GM21528 (cell line): ENCODE measurements around the gene MYPN.
"Not testable (repeated sequence)": the region's sequence is repeated elsewhere in the genome, so short reads cannot be mapped to it uniquely, and the experiment has no call there.

Source experiments
- ATAC-seq: cut with Tn5 transposase; IDR thresholded peaks from one replicate; pipeline ENCODE4 v1.9.1; 2021; ENCODE audit warnings: mild to moderate bottlenecking, moderate library complexity; ENCODE audit not compliant: unreplicated experiment, low FRiP score

The MYPN gene, protein sequence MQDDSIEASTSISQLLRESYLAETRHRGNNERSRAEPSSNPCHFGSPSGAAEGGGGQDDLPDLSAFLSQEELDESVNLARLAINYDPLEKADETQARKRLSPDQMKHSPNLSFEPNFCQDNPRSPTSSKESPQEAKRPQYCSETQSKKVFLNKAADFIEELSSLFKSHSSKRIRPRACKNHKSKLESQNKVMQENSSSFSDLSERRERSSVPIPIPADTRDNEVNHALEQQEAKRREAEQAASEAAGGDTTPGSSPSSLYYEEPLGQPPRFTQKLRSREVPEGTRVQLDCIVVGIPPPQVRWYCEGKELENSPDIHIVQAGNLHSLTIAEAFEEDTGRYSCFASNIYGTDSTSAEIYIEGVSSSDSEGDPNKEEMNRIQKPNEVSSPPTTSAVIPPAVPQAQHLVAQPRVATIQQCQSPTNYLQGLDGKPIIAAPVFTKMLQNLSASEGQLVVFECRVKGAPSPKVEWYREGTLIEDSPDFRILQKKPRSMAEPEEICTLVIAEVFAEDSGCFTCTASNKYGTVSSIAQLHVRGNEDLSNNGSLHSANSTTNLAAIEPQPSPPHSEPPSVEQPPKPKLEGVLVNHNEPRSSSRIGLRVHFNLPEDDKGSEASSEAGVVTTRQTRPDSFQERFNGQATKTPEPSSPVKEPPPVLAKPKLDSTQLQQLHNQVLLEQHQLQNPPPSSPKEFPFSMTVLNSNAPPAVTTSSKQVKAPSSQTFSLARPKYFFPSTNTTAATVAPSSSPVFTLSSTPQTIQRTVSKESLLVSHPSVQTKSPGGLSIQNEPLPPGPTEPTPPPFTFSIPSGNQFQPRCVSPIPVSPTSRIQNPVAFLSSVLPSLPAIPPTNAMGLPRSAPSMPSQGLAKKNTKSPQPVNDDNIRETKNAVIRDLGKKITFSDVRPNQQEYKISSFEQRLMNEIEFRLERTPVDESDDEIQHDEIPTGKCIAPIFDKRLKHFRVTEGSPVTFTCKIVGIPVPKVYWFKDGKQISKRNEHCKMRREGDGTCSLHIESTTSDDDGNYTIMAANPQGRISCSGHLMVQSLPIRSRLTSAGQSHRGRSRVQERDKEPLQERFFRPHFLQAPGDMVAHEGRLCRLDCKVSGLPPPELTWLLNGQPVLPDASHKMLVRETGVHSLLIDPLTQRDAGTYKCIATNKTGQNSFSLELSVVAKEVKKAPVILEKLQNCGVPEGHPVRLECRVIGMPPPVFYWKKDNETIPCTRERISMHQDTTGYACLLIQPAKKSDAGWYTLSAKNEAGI (N-terminal part only)

DNA sequence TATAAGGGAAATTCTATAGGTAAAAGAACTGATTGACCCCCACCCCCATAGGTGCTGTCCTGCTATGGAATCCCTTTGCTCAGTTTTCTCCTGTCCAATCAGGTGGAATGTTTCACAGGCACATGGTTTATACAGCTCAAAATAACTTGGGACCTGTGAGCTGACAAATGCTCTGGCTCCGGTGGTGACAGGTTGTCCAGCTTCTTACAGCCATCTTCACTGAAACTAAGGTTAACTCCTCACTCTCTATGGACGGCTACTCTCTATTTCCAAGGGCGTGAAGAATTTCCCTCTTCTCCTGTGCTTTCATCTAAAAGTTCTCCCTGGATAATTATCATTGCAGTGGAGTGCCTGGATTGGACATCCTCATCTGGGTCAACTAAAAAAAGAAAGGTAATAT is at the start of gene MYPN:
Gene MYPN, plus strand, starts transcription at position 158 of the 400 bp plus-strand sequence. CDS start 11,951 bp downstream, outside the sequence.
- no peak for ATAC-seq

DNA sequence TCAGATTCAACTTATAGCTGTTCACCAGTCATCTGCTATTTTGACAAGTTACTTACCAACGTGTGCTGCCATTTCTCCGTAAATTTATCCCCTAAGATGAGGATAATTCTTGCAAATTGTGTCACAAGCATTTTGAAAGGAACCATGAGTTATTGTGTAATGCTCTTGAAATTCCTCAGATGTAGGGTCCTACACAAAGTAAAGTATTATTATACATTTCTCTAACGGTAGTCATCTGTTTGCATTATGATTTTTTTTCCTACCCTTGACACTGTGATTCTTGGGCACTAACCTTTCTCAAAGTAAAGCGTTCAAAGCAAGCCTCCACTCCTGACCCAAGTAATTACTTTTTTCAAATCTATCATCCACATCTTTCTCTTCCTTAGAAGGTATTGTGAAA is 42.3 kb upstream of the MYPN start:
- no peak for ATAC-seq

DNA sequence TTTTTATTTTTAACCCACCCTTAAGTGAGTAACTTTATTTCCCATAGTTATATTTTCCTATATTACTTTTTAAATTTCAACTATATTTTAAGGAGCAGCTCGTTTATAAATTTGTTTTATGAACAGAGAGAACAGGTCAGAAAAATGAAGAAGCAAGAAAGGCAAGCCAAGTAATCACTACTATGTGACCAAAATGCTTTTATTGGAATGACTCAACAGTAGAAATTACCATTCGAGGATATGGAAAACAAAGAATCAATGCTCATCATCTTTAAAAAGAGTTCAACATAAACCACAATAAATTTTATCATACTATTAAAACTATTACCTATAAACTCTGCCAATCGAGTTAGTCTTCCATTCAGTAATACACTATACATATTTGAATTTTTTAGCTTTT is 41.8 kb upstream of the MYPN start:
- ATAC-seq, result no peak

DNA sequence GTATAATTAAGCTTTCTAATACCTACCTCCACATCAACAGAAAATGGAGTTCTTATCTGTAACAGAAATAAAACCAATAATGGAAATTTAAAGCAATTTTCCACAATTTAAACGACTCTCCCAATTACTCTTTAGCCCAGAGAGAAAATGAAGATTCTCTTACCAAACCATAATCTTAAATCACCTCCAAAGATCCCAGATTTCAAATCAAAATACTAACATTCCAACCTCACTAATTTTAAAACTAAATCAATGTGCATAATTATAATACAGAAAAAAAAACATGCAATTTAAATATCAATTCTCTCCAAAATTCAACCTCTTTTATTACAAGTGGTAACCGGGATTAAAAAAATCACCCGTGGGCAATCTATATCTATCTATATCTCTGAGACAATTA is 35.7 kb upstream of the MYPN start:
- ATAC-seq, result no peak

DNA sequence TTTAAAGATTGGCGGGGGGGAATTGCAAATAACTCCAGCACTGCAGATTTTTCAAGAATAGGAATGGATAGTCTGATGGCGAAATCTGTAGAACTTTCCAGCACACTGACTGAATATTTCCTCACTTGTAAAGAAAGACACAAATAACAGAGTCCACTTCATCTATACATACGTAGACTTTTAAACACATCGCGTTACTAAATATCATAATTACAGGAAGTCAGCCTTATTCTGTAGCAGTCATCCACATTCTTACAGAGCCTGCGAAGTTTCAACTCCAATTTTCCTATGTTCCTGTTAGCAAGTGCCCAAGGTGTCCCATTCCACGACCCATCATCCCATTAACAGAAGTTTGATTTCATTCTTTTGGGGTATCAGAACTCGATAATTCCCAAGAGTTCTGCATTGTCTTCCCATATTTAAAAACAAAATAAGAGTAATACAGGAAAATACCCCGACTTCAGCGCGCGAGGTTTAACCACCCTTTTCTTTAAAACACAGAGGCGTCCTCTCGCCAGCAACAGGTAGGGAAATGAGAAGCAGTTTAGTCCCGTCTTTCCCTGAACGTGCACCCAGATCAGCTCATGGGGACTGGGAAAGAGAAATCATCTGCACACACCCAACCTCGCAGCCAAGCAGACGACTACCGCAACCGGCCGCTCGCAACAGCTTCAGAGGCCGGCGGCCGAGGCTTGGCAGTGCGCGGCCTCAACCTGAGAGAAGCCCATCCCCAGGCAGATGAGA is 35.1 kb upstream of the MYPN start:
- ATAC-seq, result no peak

DNA sequence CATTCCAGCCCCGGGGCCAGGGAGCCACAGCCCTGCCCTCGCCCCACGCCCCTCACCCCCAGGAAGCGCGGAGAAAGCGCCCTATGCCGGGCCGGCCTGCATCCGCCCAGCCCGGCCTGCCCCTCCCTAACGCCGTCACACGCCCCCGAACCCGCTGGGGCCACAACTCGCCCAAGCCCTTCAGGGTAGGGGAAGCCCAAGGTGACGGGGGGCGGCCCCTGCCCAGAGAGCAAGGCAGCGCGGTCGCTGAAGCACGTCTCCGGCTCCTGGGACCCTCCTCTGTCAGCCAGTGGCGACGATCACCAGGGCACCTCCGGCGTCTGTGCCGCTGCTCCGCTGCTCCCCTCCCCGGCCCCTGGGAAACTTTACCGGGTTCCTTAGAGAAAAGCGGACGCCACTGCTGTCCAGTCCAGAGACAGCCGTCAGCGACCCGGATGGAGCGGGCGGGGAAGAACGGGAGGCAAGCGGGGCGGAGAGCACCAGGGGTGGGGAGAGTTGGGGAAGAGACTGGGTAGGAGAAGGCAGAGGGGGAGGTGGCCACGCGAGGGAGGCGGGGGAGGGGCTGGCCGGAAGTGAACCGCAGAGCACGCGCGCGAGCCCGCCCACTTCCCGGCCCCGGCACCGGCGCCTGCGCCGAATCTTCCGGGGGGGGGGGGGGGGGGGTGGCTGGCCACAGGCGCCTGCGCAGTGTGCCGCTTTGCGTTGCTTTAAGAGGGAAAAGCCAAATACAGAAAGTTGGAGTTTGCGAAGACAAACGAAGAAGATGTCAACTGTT is 34.3 kb upstream of the MYPN start, which contains the start of gene HERC4:
Gene HERC4, minus strand, starts transcription at position 509 of the 775 bp plus-strand sequence. CDS start 2,175 bp downstream, outside the sequence.
- peak; percentile 89 for ATAC-seq

DNA sequence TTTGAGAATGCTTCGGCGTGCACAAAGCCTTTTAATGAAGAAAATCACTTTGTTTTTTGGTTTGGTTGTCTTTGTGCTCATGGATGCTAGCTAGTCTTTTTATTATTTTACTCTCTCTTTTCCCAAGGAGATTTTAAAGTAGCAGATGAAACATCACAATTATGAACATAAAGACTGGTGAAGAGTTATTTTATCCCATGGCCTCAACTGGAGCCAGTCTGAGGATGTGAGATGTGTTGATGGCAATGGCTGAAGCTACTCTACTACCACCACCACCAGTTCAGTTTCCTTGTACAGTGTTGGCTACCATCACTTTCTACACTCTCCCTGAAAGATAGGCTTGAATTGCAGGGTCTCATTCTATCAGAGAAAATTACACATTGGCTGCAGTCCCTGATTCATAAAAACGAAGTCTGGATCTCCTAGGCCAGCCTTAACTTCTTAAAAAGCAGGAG is 33.7 kb upstream of the MYPN start:
- no peak for ATAC-seq

DNA sequence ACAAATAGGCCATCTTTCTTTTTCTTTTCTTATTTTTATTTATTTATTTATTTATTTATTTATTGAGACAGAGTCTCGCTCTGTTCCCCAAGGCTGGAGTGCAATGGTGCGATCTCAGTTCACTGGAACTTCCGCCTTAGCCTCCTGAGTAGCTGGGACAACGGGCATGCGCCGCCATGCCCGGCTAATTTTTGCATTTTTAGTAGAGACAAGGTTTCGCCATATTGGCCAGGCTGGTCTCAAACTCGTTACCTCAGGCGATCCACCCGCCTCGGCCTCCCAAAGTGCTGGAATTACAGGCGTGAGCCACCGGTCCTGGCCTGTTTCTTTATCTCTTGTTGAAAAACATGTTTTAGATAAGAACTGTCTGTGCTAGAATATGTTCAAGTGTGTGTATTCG is 33.2 kb upstream of the MYPN start:
- ATAC-seq, result not testable (repeated sequence)

DNA sequence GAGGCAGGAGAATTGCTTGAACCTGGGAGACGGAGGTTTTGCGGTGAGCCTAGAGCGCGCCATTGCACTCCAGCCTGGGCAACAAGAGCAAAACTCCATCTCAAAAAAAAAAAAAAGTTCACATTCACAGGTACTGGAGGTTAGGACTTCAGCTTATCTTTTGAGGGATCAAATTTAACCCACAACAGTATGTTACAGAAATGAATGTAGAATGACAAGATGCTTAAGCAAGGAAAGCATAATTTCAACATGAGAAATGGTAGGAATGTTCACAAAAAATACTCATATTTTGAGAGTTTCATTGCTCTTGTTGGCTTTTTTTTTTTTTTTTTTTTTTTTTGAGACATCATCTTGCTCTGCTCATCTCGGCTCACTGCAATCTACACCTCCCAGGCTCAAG is 32.3 kb upstream of the MYPN start:
- no peak for ATAC-seq

DNA sequence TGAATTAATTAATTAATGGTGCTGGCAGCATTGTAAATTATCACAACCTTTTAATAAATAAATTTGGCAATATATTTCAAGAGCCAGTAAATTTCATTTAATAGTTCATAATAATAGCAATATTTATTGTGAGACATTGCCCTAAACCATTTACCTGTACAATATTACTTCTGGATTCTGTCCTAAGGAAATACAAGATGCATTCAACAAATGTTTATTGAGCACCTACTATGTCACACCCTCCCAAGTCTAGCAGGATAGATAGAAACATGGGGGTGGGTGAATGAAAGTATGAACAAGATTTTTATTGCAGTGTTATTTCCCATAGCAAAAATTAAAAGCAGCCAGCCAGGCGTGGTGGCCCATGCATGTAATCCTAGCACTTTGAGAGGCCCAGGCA is 29.9 kb upstream of the MYPN start:
- no peak for ATAC-seq

DNA sequence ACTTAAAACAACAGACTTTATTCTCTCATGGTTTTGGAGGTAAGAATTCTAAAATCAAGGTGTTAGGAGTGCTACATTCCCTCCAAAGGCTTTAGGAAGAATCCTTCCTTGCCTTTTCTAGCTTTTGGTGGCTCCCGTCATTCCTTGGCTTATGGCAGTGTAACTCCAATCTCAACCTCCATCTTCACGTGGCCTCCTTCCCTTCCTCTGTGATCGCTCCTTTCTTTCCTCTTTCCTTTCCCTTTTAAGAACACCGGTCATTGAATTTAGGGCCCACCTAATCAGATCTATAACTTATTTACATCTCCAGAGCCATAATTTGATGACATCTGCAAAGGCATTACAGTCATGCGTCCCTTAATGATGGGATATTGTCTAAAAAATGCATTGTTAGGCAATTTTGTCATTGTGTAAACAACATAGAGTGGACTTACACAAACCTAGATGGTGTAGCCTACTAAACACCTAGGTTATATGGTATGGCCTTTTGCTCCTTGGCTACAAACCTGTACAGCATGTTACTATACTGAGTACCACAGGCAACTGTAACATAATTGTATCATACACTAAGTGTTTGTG is 28.3 kb upstream of the MYPN start:
- no peak for ATAC-seq

DNA sequence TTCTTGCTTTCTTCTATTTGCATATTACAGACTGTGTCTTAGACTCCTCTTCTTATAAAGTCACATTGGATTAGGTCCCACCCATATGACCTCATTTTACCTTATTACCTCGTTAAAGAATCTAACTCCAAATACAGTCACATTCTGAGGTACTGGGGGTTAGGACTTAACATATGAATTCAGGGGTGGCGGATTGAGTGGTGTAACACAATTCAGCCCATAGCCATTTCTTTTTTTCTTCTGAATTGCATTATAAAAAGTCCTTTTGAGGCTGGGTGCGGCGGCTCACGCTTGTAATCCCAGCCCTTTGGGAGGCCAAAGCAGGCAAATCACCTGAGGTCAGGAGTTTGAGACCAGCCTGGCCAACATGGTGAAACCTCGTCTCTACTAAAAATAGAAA is 27.4 kb upstream of the MYPN start:
- no peak for ATAC-seq

DNA sequence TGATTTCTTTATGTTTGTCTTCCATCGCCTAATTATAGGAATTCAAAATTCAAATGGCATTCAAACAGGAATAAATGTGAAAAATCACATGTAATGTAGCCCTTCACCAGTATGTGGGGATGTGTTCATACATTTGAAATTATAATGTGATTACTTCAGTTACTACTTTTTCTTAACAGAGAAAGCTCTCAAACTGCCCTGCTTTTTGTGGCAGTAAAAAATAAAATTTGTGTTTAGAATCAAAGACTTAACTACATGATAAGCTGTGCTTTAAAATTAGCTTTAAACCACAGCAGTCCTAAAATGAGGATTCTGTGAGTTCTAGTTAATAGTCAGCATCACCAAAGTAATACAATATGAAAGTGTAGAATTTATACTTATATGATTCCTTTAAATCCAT is 26.4 kb upstream of the MYPN start:
- ATAC-seq, result no peak

DNA sequence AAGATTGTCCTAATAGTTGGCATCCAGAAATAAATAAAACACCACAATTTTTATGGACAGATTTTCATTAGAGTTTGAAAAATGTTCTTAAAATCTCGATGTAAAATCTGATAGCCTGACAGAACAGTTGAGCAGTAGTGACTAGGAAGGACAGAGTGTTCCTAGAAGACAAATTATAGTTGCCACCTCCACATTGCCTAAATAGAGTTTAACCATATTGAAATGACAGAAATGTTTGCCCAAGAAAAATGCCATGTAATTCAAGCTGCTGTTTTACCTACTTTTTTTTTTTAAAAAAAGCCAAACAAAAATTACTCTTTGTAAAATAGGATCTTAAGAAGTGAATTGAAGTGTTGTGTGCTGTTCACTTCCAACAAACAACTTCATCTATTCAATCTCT is 25.3 kb upstream of the MYPN start:
- ATAC-seq, result no peak

DNA sequence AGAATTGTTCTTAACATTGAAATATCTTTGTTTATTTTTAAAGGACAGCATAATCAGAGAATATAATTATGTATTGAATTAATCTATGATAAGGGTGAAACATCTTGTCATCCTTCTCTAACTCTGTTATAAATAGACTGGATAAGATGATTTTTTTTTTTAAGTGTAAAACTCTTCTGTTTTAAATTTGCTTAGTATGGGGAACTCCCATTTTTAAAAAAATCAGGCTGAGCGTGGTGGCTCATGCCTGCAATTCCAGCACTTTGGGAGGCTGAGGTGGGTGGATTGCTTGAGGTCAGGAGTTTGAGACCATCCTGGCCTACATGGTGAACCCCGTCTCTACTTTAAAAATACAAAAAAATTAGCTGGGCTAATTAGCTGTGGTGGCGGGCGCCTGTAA is 24.8 kb upstream of the MYPN start:
- ATAC-seq, result no peak

DNA sequence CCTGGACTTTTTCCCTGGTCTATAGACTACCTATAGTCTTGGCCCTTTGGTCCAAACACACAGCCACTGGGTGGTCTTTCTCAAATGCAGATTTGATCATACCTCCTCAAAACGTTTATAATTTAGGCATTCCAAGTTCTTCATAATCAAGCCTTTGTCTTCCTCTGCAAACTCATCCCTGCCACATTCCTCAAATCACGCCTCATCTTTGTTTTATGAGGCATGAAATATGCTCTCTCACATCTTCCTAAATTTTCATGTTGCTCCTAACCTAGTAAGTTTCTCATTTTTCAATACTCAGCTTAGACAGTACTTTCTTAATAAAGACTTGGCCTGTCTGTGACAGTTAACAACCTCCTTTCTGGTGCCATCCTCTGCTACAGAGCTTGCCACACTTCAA is 23.3 kb upstream of the MYPN start:
- no peak for ATAC-seq

DNA sequence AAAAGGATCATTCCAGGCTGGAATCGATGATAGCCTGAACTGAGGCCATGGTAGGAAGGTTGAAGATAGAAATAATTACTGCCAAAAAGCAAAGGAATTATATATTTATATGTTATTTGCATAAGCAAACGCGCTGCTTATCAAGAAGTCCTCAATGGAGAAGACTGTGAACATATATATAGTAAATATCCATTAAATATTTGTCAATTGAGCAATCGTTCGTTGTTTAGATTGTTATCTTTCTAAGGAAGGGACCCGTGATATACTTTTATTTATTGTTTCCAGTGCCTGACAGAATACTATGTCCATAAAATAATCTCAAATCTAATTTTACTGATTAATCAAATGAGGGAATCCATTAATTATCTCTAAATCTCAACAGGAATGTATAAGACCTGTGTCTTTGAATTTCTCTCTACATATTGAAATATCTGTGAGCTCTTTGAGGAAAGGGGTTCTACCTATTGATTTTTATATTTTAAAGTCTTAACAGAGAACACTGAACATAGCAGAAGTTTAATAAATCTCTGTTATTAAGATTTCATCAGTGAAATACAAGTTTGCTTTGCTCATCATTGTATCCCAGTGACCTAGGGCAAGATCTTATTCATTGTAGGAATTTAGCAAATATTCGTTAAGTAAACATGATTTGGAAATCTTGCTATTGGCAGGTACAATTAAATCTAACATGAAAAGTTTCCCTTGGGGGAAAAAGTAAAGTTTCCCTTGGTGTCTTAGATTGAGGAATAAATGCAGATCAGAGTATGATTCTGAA is 22.2 kb upstream of the MYPN start:
- ATAC-seq, result no peak
